Measurements from ENCODE around the gene GNE. TPM values are rescaled to one million over a fixed set of nuclear protein-coding genes. Genes with fewer than 3 reads are reported as not detected.
"Not testable (repeated sequence)": the region's sequence is repeated elsewhere in the genome, so short reads cannot be mapped to it uniquely, and the experiment has no call there.

The GNE gene
- total RNA-seq, 6 donors from 2014 or later: 9.0 to 23.6 (median 13.4) TPM

- WGBS, 2 donors: 78 to 89% methylated on average over 2 of the region's 2 CpGs
- no peak overlapping the region for H3K27ac ChIP-seq
- TF ChIP-seq POLR2AphosphoS5 (IDR thresholded peaks at IDR 0.05) (no peak), CTCF (IDR thresholded peaks at IDR 0.05) (no peak), POLR2A (IDR thresholded peaks at IDR 0.05) (no peak), EP300 (IDR thresholded peaks at IDR 0.05) (no peak)
- no peak overlapping the region for H3K4me3 ChIP-seq
- H3K9me3 ChIP-seq: no peaks in the 10 kb centered on the region
- no peak for ATAC-seq (ENCODE audit: low FRiP score in 2 of 2)
- H3K36me3 ChIP-seq: no peaks in the 10 kb centered on the region
- peaks cover 3 to 8% (median 7%) of the 10 kb centered on the region in 4 donors for H3K4me1 ChIP-seq
- no peaks in the 10 kb centered on the region for H3K27me3 ChIP-seq
- no peak for DNase-seq
Measured at GRCh38 chr9:36297798-36298197, 39.5 kb upstream of the GNE start.

GRCh38 chr9:36294996-36295395 is 36.7 kb upstream of the GNE start:
- H3K27me3 ChIP-seq; H3K9me3 ChIP-seq; ATAC-seq (ENCODE audit: low FRiP score in 2 of 2); H3K36me3 ChIP-seq; H3K4me1 ChIP-seq; H3K27ac ChIP-seq; H3K4me3 ChIP-seq; DNase-seq: not testable (repeated sequence)
- 89 to 94% methylated on average over 3 of the region's 3 CpGs for WGBS, 2 donors

GRCh38 chr9:36293918-36294317 is 35.7 kb upstream of the GNE start:
- Histone ChIP-seq H3K27ac (no peak overlapping the region), H3K4me3 (no peak overlapping the region), H3K27me3 (no peaks in the 10 kb centered on the region), H3K36me3 (no peaks in the 10 kb centered on the region), H3K4me1 (peaks cover 3 to 8% (median 7%) of the 10 kb centered on the region in 4 donors), H3K9me3 (no peaks in the 10 kb centered on the region)
- TF ChIP-seq EP300 (IDR thresholded peaks at IDR 0.05): no peak
- TF ChIP-seq POLR2A (IDR thresholded peaks at IDR 0.05): no peak
- TF ChIP-seq POLR2AphosphoS5 (IDR thresholded peaks at IDR 0.05): no peak
- no peak for TF ChIP-seq CTCF (IDR thresholded peaks at IDR 0.05)
- 79% methylated on average over 5 of the region's 5 CpGs for WGBS, 2 donors
- DNase-seq (no peak), ATAC-seq (ENCODE audit: low FRiP score in 2 of 2) (no peak)

- no peak overlapping the region for H3K27ac ChIP-seq
- no peaks in the 10 kb centered on the region for H3K27me3 ChIP-seq
- WGBS, 2 donors: 91 to 94% methylated on average over 7 of the region's 7 CpGs
- no peak overlapping the region for H3K4me3 ChIP-seq
- H3K36me3 ChIP-seq: no peaks in the 10 kb centered on the region
- TF ChIP-seq EP300 (IDR thresholded peaks at IDR 0.05) (no peak), CTCF (IDR thresholded peaks at IDR 0.05) (no peak), POLR2A (IDR thresholded peaks at IDR 0.05) (no peak), POLR2AphosphoS5 (IDR thresholded peaks at IDR 0.05) (no peak)
- peaks cover 3 to 8% (median 7%) of the 10 kb centered on the region in 4 donors for H3K4me1 ChIP-seq
- no peaks in the 10 kb centered on the region for H3K9me3 ChIP-seq
- ATAC-seq (ENCODE audit: low FRiP score in 2 of 2) (no peak), DNase-seq (no peak)
Measured at GRCh38 chr9:36293171-36293570, 34.9 kb upstream of the GNE start.

GRCh38 chr9:36292641-36293040 is 34.4 kb upstream of the GNE start:
- ATAC-seq (ENCODE audit: low FRiP score in 2 of 2): no peak

More at GRCh38 chr9:36292641-36293040, 34.4 kb upstream of the GNE start:
- Histone ChIP-seq H3K9me3 (no peaks in the 10 kb centered on the region), H3K27me3 (no peaks in the 10 kb centered on the region), H3K4me3 (no peak overlapping the region), H3K4me1 (peaks cover 3 to 8% (median 7%) of the 10 kb centered on the region in 4 donors), H3K27ac (no peak overlapping the region), H3K36me3 (no peaks in the 10 kb centered on the region)
- no peak for TF ChIP-seq EP300 (IDR thresholded peaks at IDR 0.05)
- no peak for TF ChIP-seq POLR2A (IDR thresholded peaks at IDR 0.05)
- no peak for TF ChIP-seq CTCF (IDR thresholded peaks at IDR 0.05)
- 89% methylated on average over 12 of the region's 12 CpGs for WGBS, 2 donors
- DNase-seq: no peak
